Naive thymus-derived CD4-positive, alpha-beta T cell (primary cell): Measurements from ENCODE around the gene DDX11. TPM values are rescaled to one million over a fixed set of nuclear protein-coding genes. Genes with fewer than 3 reads are reported as not detected.
"Not testable (repeated sequence)": the region's sequence is repeated elsewhere in the genome, so short reads cannot be mapped to it uniquely, and the experiment has no call there.

Source experiments
- ATAC-seq: fragments of 150-1000 bp; cut with Tn5 transposase; 2 replicates; pipeline ENCODE4 v1.10.0; 2021; ENCODE audit warnings: mild to moderate bottlenecking, moderate library complexity
- CTCF ChIA-PET: fragments of 350-600 bp; sonication (Branson Sonifier 250); formaldehyde crosslinking; loops from one replicate; lab custom pipeline; 2021; ENCODE audit warnings: antibody characterized with exemption; lab: Charles Lee
- POLR2A ChIA-PET: fragments of 350-600 bp; sonication (Branson Sonifier 250); formaldehyde crosslinking; loops from one replicate; lab custom pipeline; 2021; ENCODE audit warnings: antibody characterized with exemption, inconsistent platforms; lab: Charles Lee
- DNase-seq, 9 donors: peaks; one replicate each; pipeline versions ENCODE4 v3.0.0 to v3.0.0-alpha.2; 2020 to 2022; ENCODE audit warnings: mixed read lengths in 1 of 9
- H3K27ac ChIP-seq: one replicate; pipeline ENCODE4 v1.7.0; 2013; ENCODE audit warnings: mild to moderate bottlenecking, low read depth, low read length, moderate library complexity
- H3K27me3 ChIP-seq, 2 donors: one replicate each; pipeline ENCODE4 v1.7.0; 2013; ENCODE audit warnings: low read length in 2 of 2, mild to moderate bottlenecking in 2 of 2, moderate library complexity in 2 of 2; ENCODE audit not compliant: control insufficient read depth in 2 of 2, insufficient read depth in 2 of 2
- H3K36me3 ChIP-seq, 3 experiments: 1 replicate in 2 of 3; 2 replicates in 1 of 3; pipeline ENCODE4 v1.7.0; 2013; ENCODE audit warnings: low read length in 3 of 3, mild to moderate bottlenecking in 3 of 3, moderate library complexity in 1 of 3; ENCODE audit not compliant: insufficient read depth in 3 of 3, control insufficient read depth in 2 of 3
- H3K4me1 ChIP-seq, 2 donors: one replicate each; pipeline ENCODE4 v1.7.0; 2013; ENCODE audit warnings: low read length in 2 of 2, mild to moderate bottlenecking in 2 of 2, moderate library complexity in 1 of 2; ENCODE audit not compliant: control insufficient read depth in 2 of 2, insufficient read depth in 2 of 2
- H3K4me3 ChIP-seq: 2 replicates; pipeline ENCODE4 v1.7.0; 2013; ENCODE audit warnings: mild to moderate bottlenecking, low read length
- H3K9me3 ChIP-seq, 3 experiments: 1 replicate in 2 of 3; 2 replicates in 1 of 3; pipeline ENCODE4 v1.7.0; 2013; ENCODE audit warnings: low read length in 3 of 3; ENCODE audit not compliant: control insufficient read depth in 2 of 3
- H3K27ac Mint-ChIP-seq, 9 donors: one replicate each; pipeline ENCODE4 v1.8.0; 2020 to 2022; ENCODE audit warnings: mixed read lengths in 9 of 9, mild to moderate bottlenecking in 8 of 9, moderate library complexity in 5 of 9, inconsistent platforms in 2 of 9
- H3K27me3 Mint-ChIP-seq, 5 donors: one replicate each; pipeline ENCODE4 v1.8.0; 2021 to 2022; ENCODE audit warnings: mixed read lengths in 5 of 5, mild to moderate bottlenecking in 1 of 5
- H3K36me3 Mint-ChIP-seq, 5 donors: one replicate each; pipeline ENCODE4 v1.8.0; 2020 to 2022; ENCODE audit warnings: mixed read lengths in 5 of 5, mild to moderate bottlenecking in 3 of 5, inconsistent platforms in 1 of 5
- H3K4me1 Mint-ChIP-seq, 7 donors: one replicate each; pipeline ENCODE4 v1.8.0; 2020 to 2022; ENCODE audit warnings: mixed read lengths in 7 of 7, mild to moderate bottlenecking in 3 of 7, inconsistent platforms in 1 of 7
- H3K4me3 Mint-ChIP-seq, 10 donors: one replicate each; pipeline ENCODE4 v1.8.0; 2020 to 2022; ENCODE audit warnings: mild to moderate bottlenecking in 10 of 10, mixed read lengths in 10 of 10, moderate library complexity in 6 of 10, inconsistent platforms in 2 of 10
- H3K9me3 Mint-ChIP-seq, 11 donors: one replicate each; pipeline ENCODE4 v1.8.0; 2020 to 2022; ENCODE audit warnings: mixed read lengths in 11 of 11, mild to moderate bottlenecking in 4 of 11, inconsistent platforms in 1 of 11, moderate library complexity in 1 of 11
- intact Hi-C, 2 donors: fragments of 100-400 bp; cut with micrococcal nuclease; formaldehyde crosslinking; loops; one replicate each; pipeline ENCODE4 v1.15.1; 2023
- polyA plus RNA-seq, 2 donors: library from polyadenylated mRNA; unstranded; fragments of 300-500 nt; fragmentation: Illumina TruSeq; gene quantifications; one replicate each; pipeline ENCODE4 v1.2.3, GENCODE V29; 2021
- total RNA-seq, 6 experiments: library from RNA in 5 of 6; stranded (reverse) in 5 of 6; gene quantifications; 1 replicate in 5 of 6; 2 replicates in 1 of 6; pipeline ENCODE4 v1.2.3 and lab custom pipeline; 2021 to 2026

Gene DDX11
- total and polyA plus RNA-seq, 7 experiments from 2014 or later: 1.5 to 123 (median 49.3) TPM

- intact Hi-C loops, H3K27me3 ChIP-seq, H3K9me3 ChIP-seq, H3K4me3 ChIP-seq, H3K36me3 ChIP-seq, H3K27ac Mint-ChIP-seq, DNase-seq, H3K4me3 Mint-ChIP-seq, H3K9me3 Mint-ChIP-seq, CTCF ChIA-PET, H3K36me3 Mint-ChIP-seq, ATAC-seq, H3K27ac ChIP-seq, H3K4me1 ChIP-seq, POLR2A ChIA-PET: not testable (repeated sequence)
- Mint-ChIP-seq H3K4me1 (peaks cover 0 to 13% (median 0%) of the 10 kb centered on the region in 7 donors), H3K27me3 (peaks cover 0 to 12% (median 0%) of the 10 kb centered on the region in 5 donors)
These were observed 19.7 kb upstream of the DDX11 start for GRCh38 chr12:31053944-31054343.

GRCh38 chr12:31057671-31058070 is 16.0 kb upstream of the DDX11 start:
- no peaks in the 10 kb centered on the region for H3K36me3 Mint-ChIP-seq

GRCh38 chr12:31066196-31066595 is 7.5 kb upstream of the DDX11 start:
- CTCF ChIA-PET, H3K4me1 ChIP-seq, H3K4me1 Mint-ChIP-seq, H3K27ac Mint-ChIP-seq, H3K27me3 ChIP-seq, H3K27ac ChIP-seq, intact Hi-C loops, H3K36me3 Mint-ChIP-seq, POLR2A ChIA-PET, H3K27me3 Mint-ChIP-seq, DNase-seq, H3K9me3 ChIP-seq, H3K36me3 ChIP-seq, H3K9me3 Mint-ChIP-seq, H3K4me3 Mint-ChIP-seq, H3K4me3 ChIP-seq: not testable (repeated sequence)
- ATAC-seq: peak; percentile 32

More at GRCh38 chr12:31057671-31058070, 16.0 kb upstream of the DDX11 start:
- H3K27me3 ChIP-seq: no peaks in the 10 kb centered on the region
- no peak for ATAC-seq
- H3K4me1 ChIP-seq: no peaks in the 10 kb centered on the region
- H3K27ac ChIP-seq: no peak overlapping the region
- H3K9me3 ChIP-seq: no peaks in the 10 kb centered on the region
- H3K4me3 Mint-ChIP-seq: no peak overlapping the region
- no peak for DNase-seq
- intact Hi-C loops: no loop called here
- POLR2A ChIA-PET: no interaction called here
- H3K36me3 ChIP-seq: no peaks in the 10 kb centered on the region
- H3K27me3 Mint-ChIP-seq: peaks cover 0 to 6% (median 0%) of the 10 kb centered on the region in 5 donors
- no peak overlapping the region for H3K4me3 ChIP-seq
- peaks cover 0 to under 1% (median 0%) of the 10 kb centered on the region in 7 donors for H3K4me1 Mint-ChIP-seq
- CTCF ChIA-PET: no interaction called here
- H3K9me3 Mint-ChIP-seq: no peaks in the 10 kb centered on the region
- no peak overlapping the region for H3K27ac Mint-ChIP-seq

GRCh38 chr12:31067656-31068055 is 6.0 kb upstream of the DDX11 start:
- H3K27ac ChIP-seq, POLR2A ChIA-PET, H3K4me3 Mint-ChIP-seq, H3K4me1 Mint-ChIP-seq, H3K27ac Mint-ChIP-seq, H3K9me3 Mint-ChIP-seq, DNase-seq, intact Hi-C loops, H3K9me3 ChIP-seq, H3K27me3 Mint-ChIP-seq, H3K4me1 ChIP-seq, CTCF ChIA-PET, ATAC-seq, H3K36me3 ChIP-seq, H3K36me3 Mint-ChIP-seq, H3K27me3 ChIP-seq, H3K4me3 ChIP-seq: not testable (repeated sequence)

- H3K36me3 Mint-ChIP-seq, H3K4me3 Mint-ChIP-seq, ATAC-seq, H3K9me3 Mint-ChIP-seq, H3K27ac Mint-ChIP-seq, H3K27me3 Mint-ChIP-seq, CTCF ChIA-PET, H3K4me1 ChIP-seq, H3K9me3 ChIP-seq, DNase-seq, H3K27ac ChIP-seq, H3K4me3 ChIP-seq, H3K36me3 ChIP-seq, POLR2A ChIA-PET, H3K27me3 ChIP-seq: not testable (repeated sequence)
- H3K4me1 Mint-ChIP-seq: peaks cover 6 to 31% (median 22%) of the 10 kb centered on the region in 7 donors
- intact Hi-C loops: loop anchor here (5.0 to 10.0 kb wide), 4 partner anchors 219 to 1966 kb away; partner anchors contain the start of genes SINHCAF (in 1 of the 2) and YARS2 (in 1 of the 2)
These were observed 2.5 kb upstream of the DDX11 start for GRCh38 chr12:31070971-31071740.

GRCh38 chr12:31072962-31073361 is 698 bp upstream of the DDX11 start:
- H3K4me1 ChIP-seq, H3K9me3 ChIP-seq, H3K27ac ChIP-seq, H3K36me3 Mint-ChIP-seq, H3K36me3 ChIP-seq, POLR2A ChIA-PET, ATAC-seq, H3K9me3 Mint-ChIP-seq, H3K27me3 Mint-ChIP-seq, H3K27me3 ChIP-seq: not testable (repeated sequence)
- intact Hi-C loops: loop anchor here (1.0 to 10.0 kb wide), 8 partner anchors 46 to 1968 kb away; partner anchors contain the start of genes CAPRIN2 (in 1 of the 2), IPO8 (in 1 of the 2), SINHCAF (in 1 of the 2) and YARS2 (in 1 of the 2)
- H3K4me1 Mint-ChIP-seq: peaks cover 8 to 38% (median 27%) of the 10 kb centered on the region in 7 donors
- CTCF ChIA-PET: interaction anchor here (0.7 kb wide), 1 partner anchor 286 kb away, joined by 3 read pairs; no protein-coding TSS in a partner anchor
- peak in 1 of 9 donors; percentile 10 for DNase-seq
- H3K27ac Mint-ChIP-seq: peak overlapping the region in 3 of 9 donors; percentile 77 to 96 (median 84)
- peak overlapping the region; percentile 87 for H3K4me3 ChIP-seq
- peak overlapping the region; percentile 94 to 100 (median 98) for H3K4me3 Mint-ChIP-seq
